ENCODE data around the gene RALB. TPM values are rescaled to one million over a fixed set of nuclear protein-coding genes. Genes with fewer than 3 reads are reported as not detected.
"Not testable (repeated sequence)": the region's sequence is repeated elsewhere in the genome, so short reads cannot be mapped to it uniquely, and the experiment has no call there.

Gene RALB
- total RNA-seq, 2 donors from 2014 or later, result 43.7 to 48.5 TPM

GRCh38 chr2:120254178-120254577 lies 1.5 kb downstream of the RALB start:
- H3K27me3 ChIP-seq, result no peaks in the 10 kb centered on the region
- no peak for DNase-seq (ENCODE audit: low spot score)
- no peak for TF ChIP-seq CTCF (IDR thresholded peaks at IDR 0.05)
- peaks cover 0 to 47% of the 10 kb centered on the region in 2 donors for H3K4me1 ChIP-seq
- H3K27ac ChIP-seq, result peak overlapping the region in 1 of 2 donors; percentile 91
- no peaks in the 10 kb centered on the region for H3K9me3 ChIP-seq
- peak overlapping the region; percentile 67 to 78 for H3K4me3 ChIP-seq
- no peaks in the 10 kb centered on the region for H3K36me3 ChIP-seq

GRCh38 chr2:120255071-120255470 lies 2.4 kb downstream of the RALB start:
- no peak for DNase-seq (ENCODE audit: low spot score)
- TF ChIP-seq CTCF (IDR thresholded peaks at IDR 0.05), result no peak
- Histone ChIP-seq H3K27ac (no peak overlapping the region), H3K4me1 (peaks cover 0 to 47% of the 10 kb centered on the region in 2 donors), H3K4me3 (no peak overlapping the region), H3K9me3 (no peaks in the 10 kb centered on the region), H3K36me3 (no peaks in the 10 kb centered on the region), H3K27me3 (no peaks in the 10 kb centered on the region)

GRCh38 chr2:120255986-120256650 lies 3.5 kb downstream of the RALB start:
- Histone ChIP-seq H3K36me3 (no peaks in the 10 kb centered on the region), H3K27ac (no peak overlapping the region), H3K4me1 (peaks cover 0 to 47% of the 10 kb centered on the region in 2 donors), H3K4me3 (no peak overlapping the region), H3K9me3 (no peaks in the 10 kb centered on the region), H3K27me3 (no peaks in the 10 kb centered on the region)
- no peak for TF ChIP-seq CTCF (IDR thresholded peaks at IDR 0.05)
- DNase-seq (ENCODE audit: low spot score), result no peak

- Histone ChIP-seq H3K36me3 (no peaks in the 10 kb centered on the region), H3K9me3 (no peaks in the 10 kb centered on the region), H3K27me3 (no peaks in the 10 kb centered on the region), H3K4me3 (no peak overlapping the region), H3K4me1 (peaks cover 0 to 50% of the 10 kb centered on the region in 2 donors), H3K27ac (no peak overlapping the region)
- no peak for DNase-seq (ENCODE audit: low spot score)
- TF ChIP-seq CTCF (IDR thresholded peaks at IDR 0.05), result no peak
Observed at GRCh38 chr2:120256651-120257000, 4.0 kb downstream of the RALB start.

- Histone ChIP-seq H3K4me1 (peaks cover 0 to 54% of the 10 kb centered on the region in 2 donors), H3K36me3 (no peaks in the 10 kb centered on the region), H3K4me3 (no peak overlapping the region), H3K27ac (no peak overlapping the region), H3K27me3 (no peaks in the 10 kb centered on the region), H3K9me3 (no peaks in the 10 kb centered on the region)
- DNase-seq (ENCODE audit: low spot score), result no peak
- TF ChIP-seq CTCF (IDR thresholded peaks at IDR 0.05), result no peak
Observed at GRCh38 chr2:120257522-120257921, 4.9 kb downstream of the RALB start.

- no peak for TF ChIP-seq CTCF (IDR thresholded peaks at IDR 0.05)
- DNase-seq (ENCODE audit: low spot score), result no peak
Observed at GRCh38 chr2:120258196-120258595, 5.5 kb downstream of the RALB start.

GRCh38 chr2:120259939-120260338 lies 7.3 kb downstream of the RALB start:
- not testable (repeated sequence) for H3K27me3 ChIP-seq

More at GRCh38 chr2:120258196-120258595, 5.5 kb downstream of the RALB start:
- Histone ChIP-seq H3K4me3 (no peak overlapping the region), H3K4me1 (peaks cover 0 to 57% of the 10 kb centered on the region in 2 donors), H3K9me3 (no peaks in the 10 kb centered on the region), H3K27me3 (no peaks in the 10 kb centered on the region), H3K27ac (no peak overlapping the region), H3K36me3 (no peaks in the 10 kb centered on the region)

More at GRCh38 chr2:120259939-120260338, 7.3 kb downstream of the RALB start:
- H3K36me3 ChIP-seq; H3K4me3 ChIP-seq; DNase-seq (ENCODE audit: low spot score); H3K9me3 ChIP-seq; H3K27ac ChIP-seq: not testable (repeated sequence)
- peaks cover 0 to 46% of the 10 kb centered on the region in 2 donors for H3K4me1 ChIP-seq
